GM10266 (cell line): Measurements from ENCODE around the gene PURB.
"Not testable (repeated sequence)": the region's sequence is repeated elsewhere in the genome, so short reads cannot be mapped to it uniquely, and the experiment has no call there.

Experiments
- DNase-seq: peaks from one replicate; pipeline ENCODE4 v3.0.0; 2012; ENCODE audit errors: extremely low spot score
- TF ChIP-seq, protein P1 (sequence below): IDR thresholded peaks from 2 replicates; pipeline ENCODE4 v1.5.1; 2012; ENCODE audit warnings: mild to moderate bottlenecking, low read depth; ENCODE audit not compliant: control insufficient read depth, insufficient read depth; ENCODE audit errors: missing control alignments

The PURB gene

DNA sequence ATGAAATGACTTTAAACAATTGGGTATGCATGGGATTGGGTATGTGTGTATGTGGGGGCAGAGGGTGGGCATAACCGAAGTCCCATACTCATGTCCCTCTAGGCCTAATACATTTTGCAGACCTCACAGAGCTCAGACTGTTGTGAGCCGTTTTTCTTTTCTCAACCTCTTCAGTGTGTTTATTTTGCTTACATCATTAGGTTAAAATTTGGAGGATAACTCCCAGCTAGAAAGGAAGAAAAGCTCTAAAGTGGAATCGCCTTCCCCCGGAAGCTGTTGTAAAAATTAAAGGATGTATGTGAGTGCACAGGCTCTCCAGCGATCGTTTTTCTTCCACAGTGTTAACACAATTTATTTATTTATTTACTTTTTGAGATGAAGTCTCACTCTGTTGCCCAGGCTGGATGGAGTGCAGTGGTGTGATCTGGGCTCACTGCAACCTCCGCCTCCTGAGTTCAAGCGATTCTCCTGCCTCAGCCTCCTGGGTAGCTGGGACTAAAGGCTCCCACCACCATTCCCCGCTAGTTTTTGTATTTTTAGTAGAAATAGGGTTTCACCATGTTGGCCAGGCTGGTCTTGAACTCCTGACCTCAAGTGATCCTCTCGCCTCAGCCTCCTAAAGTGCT is 36.0 kb downstream of the PURB start:
- no peak for DNase-seq
- TF ChIP-seq, protein P1, sequence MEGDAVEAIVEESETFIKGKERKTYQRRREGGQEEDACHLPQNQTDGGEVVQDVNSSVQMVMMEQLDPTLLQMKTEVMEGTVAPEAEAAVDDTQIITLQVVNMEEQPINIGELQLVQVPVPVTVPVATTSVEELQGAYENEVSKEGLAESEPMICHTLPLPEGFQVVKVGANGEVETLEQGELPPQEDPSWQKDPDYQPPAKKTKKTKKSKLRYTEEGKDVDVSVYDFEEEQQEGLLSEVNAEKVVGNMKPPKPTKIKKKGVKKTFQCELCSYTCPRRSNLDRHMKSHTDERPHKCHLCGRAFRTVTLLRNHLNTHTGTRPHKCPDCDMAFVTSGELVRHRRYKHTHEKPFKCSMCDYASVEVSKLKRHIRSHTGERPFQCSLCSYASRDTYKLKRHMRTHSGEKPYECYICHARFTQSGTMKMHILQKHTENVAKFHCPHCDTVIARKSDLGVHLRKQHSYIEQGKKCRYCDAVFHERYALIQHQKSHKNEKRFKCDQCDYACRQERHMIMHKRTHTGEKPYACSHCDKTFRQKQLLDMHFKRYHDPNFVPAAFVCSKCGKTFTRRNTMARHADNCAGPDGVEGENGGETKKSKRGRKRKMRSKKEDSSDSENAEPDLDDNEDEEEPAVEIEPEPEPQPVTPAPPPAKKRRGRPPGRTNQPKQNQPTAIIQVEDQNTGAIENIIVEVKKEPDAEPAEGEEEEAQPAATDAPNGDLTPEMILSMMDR: no peak

DNA sequence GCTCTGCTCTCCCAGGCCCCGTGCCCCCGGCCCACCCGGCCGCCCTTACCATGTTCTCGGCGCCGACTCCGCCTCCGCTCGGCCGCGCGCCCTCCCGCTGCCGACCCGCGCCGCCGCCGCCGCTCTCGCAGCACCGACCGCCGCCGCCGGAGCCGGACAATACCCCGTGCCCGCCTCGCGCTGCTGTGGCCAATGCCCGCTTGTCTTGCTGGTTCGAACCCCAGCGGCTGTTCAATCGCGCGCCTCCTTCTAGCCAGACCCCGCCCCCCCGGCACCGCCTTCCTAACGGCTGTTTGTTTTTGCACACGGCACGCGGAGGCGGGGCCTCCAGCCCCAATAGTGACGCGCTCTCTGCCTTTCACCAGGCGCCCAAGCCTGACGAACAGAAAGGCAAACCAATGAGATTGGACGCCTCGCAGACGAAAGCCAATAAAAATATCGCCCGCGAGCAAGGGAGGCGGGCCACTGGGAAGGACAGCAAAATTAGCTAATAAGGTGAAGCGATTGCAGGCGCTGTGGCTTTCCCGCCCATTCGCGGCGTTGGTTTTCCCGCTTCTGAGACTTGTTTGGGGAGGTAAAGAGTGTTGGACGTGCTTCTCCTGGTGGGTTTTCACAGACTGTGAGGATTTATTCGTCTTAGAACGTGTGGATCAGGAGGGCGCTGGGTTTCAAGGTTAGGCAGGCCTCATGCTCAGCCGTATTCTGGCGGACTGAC is 37.3 kb downstream of the PURB start, which contains the start of gene H2AZ2:
H2AZ2 (minus strand) TSS at position 168 of the 715 bp plus-strand sequence; CDS start at position 52, 116 bp downstream.
- DNase-seq: peak; percentile 98
- TF ChIP-seq, protein P1: no peak

DNA sequence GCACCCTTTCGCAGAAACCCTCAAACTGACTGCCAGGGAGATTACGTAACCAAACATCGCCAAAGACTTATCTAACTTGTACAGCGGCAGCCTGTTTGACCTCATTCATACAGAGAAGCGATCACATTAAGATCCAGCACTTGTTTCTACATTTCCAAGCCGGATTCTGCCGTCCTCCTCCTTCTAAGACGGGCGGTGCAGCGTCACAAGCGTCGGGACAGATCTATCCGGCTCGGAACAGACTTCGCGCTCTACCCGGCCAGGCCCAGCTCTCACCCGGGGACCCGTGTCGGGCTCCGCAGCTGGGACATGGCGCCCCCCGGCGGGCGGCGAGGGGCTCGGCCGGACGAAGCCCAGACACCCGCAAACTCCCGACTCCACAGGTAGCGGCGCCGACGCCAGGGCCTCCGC is 37.8 kb downstream of the PURB start:
- TF ChIP-seq, protein P1: peak; percentile 91
- peak; percentile 88 for DNase-seq

DNA sequence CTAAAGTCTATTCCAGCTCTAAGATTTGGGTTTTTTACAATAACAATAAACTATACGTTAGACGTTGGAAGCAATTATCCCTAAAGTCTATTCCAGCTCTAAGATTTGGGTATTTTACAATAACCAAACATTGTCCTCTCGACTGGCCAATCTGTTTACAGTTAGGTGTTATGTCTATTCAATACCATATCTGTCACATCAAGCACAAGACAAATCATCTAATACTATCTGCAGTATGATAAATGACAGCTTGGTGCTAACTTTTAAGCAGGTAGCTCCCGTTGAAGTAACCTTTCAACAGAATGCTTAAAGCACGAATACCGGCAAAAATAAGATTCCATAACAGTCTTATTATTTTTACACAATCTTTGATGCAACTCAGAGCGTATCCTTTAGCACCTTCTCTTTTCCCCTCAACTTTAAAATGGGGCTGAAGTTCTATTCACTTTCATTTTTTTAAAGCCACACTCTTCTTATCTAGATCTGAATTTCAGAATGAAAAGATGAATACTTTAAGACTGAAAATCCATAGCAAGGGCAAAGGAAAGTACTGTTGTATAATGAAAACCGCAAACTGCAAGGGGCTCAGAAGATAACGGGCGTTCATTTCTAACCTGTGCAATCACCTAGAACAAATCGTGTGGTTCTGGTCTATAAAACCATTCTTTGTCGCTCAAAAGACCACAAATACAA is 38.4 kb downstream of the PURB start:
- TF ChIP-seq, protein P1: no peak
- peak; percentile 14 for DNase-seq

DNA sequence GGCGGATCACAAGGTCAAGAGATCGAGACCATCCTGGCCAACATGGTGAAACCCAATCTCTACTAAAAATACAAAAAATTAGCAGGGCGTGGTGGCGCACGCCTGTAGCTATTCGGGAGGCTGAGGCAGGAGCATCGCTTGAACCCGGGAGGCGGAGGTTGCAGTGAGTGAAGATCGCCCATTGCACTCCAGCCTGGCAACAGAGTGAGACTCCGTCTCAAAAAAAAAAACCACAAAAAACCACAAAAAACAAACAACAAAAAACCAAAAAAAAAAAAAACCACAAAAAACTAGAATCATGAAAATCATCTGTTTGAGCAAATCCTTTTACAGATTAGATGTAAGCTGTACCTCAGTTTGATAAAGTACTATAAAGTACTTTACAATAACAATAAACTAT is 38.9 kb downstream of the PURB start:
- DNase-seq: not testable (repeated sequence)

DNA sequence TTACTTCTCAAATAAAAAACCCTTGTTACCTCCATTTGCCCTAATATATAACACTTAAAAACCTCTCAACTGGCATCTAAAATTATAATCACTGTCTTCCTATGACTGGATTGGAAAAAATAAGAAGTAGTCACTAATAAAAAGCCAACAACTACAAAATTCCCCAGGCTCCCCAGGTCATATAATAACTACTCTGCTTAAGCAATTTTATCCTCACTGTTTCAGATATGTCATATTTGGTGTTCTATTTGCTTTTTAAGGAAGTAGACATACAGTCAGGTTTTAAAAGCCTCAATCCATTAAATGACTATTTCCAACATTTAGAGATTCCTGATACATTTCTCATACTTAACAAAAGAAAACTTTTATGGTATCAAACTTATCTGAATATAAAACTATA is 39.9 kb downstream of the PURB start:
- TF ChIP-seq, protein P1: no peak
- no peak for DNase-seq

DNA sequence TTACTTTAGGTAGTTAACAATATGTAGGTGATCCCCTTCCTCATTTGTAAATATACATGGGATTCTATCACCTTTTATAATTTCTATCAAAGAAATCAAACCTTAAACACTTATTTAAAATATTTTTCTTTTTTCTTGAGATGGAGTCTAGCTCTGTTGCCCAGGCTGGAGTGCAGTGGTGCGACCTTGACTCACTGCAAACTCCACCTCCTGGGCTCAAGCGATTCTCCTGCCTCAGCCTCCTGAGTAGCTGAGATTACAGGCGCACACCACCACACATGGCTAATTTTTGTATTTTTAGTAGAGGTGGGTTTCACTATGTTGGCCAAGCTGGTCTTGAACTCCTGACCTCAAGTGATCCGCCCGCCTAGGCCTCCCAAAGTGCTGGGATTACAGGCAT is 41.9 kb downstream of the PURB start:
- not testable (repeated sequence) for DNase-seq

DNA sequence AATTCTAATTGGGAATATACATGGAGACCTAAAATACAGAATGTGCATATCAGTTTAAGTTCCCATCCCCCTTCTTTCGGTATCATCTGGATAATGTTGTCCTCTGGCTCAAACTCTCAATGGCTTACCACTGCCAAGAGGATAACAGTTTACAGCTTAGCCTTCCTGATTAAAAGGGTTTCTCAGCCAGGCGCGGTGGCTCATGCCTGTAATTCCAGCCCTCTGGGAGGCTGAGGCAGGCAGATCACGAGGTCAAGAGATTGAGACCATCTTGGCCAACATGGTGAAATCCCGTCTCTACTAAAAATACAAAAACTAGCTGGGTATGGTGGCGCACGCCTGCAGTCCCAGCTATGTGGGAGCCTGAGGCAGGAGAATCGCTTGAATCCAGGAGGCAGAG is 42.7 kb downstream of the PURB start:
- DNase-seq: not testable (repeated sequence)
